Effector CD4-positive, alpha-beta T cell (primary cell): ENCODE data around the gene OR2AK2. TPM values are rescaled to one million over a fixed set of nuclear protein-coding genes. Genes with fewer than 3 reads are reported as not detected.

Source experiments
- DNase-seq: peaks from one replicate; pipeline ENCODE4 v3.0.0-alpha.2; 2020
- total RNA-seq: gene quantifications from one replicate; lab custom pipeline; 2026; lab: John Stamatoyannopoulos, UW

The OR2AK2 gene
- not detected for total RNA-seq

GRCh38 chr1:247964933-247965332 lies at the start of gene OR2AK2:
Gene OR2AK2, plus strand, starts transcription at chr1:247965233. Its CDS starts 144 bp downstream, at chr1:247965377.
- DNase-seq: no peak

- DNase-seq: no peak
Measured at GRCh38 chr1:247919952-247920351, 45.1 kb upstream of the OR2AK2 start, which contains the start of gene OR2T8. Gene OR2T8, plus strand, starts transcription at chr1:247920252. Its CDS starts 766 bp downstream, at chr1:247921018.

GRCh38 chr1:247923941-247924340 lies 41.1 kb upstream of the OR2AK2 start:
- DNase-seq: no peak

DNA sequence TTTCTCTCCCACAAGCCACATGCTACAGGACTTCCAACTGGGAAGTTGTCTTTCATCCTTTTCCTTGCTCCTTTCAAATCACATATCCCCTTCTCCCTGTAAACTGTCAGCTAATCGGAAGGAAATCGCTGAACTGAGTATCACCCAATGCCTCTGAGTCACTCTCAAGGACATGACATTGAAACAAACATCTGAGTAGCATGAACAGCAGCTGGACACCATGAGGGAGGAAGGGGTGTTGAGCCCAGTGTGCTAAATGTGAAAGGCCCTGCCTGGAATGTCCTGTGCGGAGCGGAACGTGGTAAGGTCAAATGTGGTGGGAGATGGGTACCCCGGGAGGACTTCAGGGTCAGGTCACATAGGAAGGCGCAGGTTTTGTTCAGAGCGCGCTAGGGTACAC lies 40.2 kb upstream of the OR2AK2 start, which contains the start of gene OR2AJ1:
Gene OR2AJ1 (plus strand): TSS at position 22 of the 400 bp plus-strand sequence. CDS start 8,880 bp downstream, outside the sequence.
- DNase-seq: no peak

DNA sequence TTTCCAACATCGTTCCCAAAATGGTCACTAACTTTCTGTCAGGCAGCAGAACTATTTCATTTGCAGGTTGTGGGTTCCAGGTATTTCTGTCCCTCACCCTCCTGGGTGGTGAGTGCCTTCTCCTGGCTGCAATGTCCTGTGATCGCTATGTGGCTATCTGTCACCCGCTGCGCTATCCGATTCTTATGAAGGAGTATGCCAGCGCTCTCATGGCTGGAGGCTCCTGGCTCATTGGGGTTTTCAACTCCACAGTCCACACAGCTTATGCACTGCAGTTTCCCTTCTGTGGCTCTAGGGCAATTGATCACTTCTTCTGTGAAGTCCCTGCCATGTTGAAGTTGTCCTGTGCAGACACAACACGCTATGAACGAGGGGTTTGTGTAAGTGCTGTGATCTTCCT lies 31.0 kb upstream of the OR2AK2 start:
- no peak for DNase-seq

DNA sequence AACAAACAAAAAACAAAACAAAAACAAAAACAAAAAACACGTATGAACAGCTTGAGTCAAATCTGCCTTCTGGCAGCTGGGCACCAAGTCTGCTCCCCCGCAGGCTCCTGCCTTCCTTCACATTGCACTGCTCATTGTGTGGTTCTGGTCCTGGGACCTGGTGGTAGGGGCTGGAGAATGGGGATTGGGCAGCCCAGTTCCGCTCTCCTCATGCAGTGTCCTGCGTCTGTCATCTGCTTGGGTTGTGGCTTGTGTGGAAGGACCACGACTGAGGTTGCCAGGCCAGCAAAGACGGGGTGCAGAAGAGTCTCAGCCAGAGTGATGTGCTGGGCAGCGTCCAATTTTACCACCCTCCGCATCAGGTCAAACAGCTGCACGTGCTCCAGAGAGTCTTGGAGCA lies 29.3 kb upstream of the OR2AK2 start:
- no peak for DNase-seq

- DNase-seq: no peak
Measured at GRCh38 chr1:247936415-247936814, 28.6 kb upstream of the OR2AK2 start.

- peak; percentile 46 for DNase-seq
Measured at GRCh38 chr1:247936965-247937734, 27.9 kb upstream of the OR2AK2 start.

DNA sequence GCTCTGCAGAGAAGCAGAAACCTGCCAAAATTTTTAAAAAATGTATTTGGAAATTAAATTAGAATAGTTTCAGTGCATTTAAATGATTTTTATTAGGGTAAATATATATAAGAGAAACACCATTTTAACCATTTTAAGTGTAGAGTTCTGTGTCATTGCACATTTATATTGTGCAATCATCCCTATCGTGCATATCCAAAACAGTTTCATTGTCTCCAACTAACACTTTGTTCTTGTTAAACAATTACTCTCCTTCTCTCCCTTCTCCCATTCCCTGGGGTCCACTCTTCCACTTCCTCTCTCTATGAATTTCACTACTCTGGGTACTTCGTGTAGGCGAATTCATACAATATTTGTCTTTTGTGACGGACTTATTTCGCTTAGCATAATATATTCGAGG lies 22.4 kb upstream of the OR2AK2 start:
- DNase-seq: no peak

DNA sequence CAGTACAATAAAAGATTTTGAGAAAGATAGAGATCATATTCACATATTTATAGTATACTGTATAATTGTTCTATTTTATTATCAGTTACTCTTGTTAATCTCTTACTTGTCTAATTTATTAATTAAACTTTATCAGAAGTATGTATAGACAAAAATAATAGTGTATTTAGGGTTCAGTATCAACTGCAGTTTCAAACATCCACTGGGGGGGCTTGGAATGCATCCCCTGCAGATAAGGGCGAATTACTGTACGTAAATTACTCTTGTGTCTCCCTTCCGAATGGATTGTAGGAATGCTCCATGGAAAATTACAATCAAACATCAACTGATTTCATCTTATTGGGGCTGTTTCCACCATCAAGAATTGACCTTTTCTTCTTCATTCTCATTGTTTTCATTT lies 16.5 kb upstream of the OR2AK2 start, which contains the start of gene OR2L8:
Gene OR2L8 (plus strand): TSS at position 301 of the 400 bp plus-strand sequence. CDS start 0 bp downstream, at position 301.
- no peak for DNase-seq

DNA sequence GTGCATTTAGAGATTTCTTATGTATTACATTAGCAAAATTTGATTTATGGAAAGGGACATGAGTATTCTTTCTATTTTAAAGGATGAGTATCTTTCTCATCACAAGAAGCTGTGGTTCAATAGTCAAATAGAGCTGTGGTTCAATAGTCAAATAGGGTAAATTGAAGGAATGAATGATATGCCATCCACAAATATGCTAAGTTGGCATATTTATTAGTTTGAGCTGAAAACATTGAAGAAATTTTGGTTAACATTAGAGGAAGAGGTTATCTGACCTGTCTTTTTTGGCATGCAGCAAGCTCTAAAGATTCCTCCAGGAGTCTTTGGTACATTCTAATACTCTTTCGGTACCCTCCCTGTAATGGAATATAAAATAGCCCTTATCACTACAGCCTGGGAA lies 11.6 kb upstream of the OR2AK2 start:
- DNase-seq: no peak

- DNase-seq: no peak
Measured at GRCh38 chr1:247961791-247962190, 3.2 kb upstream of the OR2AK2 start.

DNA sequence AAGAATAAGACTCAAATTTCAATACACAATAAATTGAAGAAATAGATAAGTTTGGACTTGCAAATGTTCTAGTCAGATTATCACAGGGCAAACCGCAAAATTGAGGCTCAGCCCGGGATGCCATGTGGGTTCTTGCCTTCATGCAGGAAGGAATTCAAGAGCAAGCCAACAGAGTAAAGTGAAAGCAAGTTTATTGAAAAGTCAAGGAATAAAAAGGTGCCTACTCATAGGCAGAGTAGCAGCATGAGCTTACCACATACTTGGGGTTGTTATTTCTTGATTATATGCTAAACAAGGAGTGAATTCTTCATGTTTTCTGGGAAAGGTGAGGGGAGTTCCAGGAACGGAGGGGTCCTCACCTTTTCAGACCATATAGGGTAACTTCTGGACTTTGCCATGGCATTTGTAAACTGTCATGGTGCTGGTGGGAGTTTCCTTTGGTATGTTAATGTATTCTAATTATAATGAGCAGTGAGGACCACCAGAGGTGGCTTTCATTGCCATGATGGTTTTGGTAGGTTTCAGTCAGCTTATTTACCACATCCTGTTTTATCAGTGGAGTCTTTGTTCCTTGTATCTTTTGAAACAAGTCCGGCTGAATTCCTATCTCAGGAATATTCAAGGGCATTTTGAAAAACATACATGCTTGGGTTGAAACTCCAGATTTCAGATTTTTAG lies 2.0 kb upstream of the OR2AK2 start:
- no peak for DNase-seq

GRCh38 chr1:247966532-247967204 lies 1.6 kb downstream of the OR2AK2 start:
- DNase-seq: no peak

DNA sequence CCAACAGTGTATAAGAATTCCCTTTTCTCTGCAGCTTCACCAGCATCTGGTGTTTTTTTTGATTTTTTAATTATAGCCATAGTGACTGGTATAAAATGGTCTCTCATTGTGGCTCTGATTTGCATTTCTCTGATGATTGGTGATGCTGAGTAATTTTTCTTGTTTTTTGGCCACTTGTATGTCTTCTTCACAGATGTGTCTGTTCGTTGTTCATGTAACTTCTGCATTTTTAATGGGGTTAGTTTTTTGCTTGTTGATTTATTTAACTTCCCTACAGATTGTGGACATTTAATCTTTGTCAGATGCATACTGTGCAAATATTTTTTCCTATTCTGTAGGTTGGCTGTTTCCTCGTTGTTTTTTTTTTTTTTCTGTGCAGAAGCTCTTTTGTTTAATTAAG lies 28.0 kb downstream of the OR2AK2 start:
- no peak for DNase-seq

DNA sequence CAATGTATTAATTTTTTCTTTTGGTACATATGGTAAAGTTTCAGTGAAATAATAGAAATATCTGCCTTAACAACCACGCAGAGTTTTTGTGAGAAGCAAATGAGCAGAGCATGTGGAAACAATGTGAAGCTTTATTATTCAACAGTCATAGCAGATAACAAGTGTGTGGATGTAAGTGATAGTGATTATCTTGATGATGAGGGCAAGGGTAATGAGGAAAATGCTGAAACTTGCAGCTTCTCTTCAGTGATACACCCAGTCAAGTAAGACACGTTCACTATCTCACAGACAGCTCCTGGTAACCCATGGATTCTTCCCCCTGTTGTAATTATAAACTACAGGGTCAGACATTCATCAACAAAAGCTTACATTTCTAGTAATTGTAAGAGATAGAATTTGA lies 33.8 kb downstream of the OR2AK2 start:
- DNase-seq: no peak

- no peak for DNase-seq
Measured at GRCh38 chr1:248000169-248000568, 35.1 kb downstream of the OR2AK2 start.

DNA sequence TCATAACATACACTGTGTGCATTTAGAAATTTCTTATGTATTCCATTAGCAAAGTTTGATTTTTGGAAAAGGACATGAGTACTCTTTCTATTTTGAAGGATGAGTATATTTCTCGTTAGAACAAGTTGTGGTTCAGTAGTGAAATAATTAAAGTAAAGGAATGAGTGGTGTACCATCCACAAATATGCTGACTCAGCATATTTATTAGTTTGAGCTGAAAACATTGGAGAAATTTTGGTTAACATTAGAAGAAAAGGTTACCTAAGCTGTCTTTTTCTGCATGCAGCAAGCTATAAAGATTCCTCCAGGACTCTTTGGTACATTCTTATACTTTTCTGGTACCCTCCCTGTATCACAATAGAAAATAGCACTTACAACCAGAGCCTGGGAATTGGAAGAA lies 42.7 kb downstream of the OR2AK2 start:
- DNase-seq: no peak

DNA sequence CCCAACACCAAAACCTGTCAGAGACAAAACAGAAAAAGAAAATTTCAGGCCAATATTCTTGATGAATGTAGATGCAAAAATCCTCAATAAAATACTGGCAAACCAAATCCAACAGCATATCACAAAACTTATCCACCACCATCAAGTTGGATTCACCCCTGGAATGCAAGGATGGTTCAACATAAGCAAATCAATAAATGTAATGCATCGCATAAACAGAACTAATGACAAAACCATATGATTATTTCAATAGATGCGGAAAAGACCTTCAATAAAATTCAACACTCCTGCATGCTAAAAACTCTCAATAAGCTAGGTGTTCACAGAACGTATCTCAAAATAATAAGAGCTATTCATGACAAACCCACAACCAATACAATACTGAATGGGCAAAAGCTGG lies 44.6 kb downstream of the OR2AK2 start:
- no peak for DNase-seq

DNA sequence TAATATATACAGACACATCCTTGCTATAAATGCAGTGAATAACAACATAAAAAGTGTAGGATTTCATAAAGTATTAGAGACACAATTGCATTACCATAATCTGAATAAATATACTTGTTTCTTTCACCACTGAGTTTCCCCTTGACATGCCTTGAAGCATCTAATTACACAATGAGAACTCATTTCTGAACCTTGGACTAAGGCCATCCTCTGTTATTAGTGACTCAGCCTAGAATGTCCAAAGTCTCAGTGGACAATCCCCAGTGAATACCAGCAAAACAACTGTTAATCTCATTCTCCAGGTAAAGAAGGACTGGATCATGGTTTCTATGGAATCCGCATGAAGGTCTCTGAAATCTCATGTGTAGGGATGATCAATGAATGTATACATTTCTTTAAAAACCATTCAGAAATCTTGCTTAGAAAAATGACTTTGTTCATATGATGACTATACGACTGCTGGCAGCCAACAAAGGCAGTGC lies 48.2 kb downstream of the OR2AK2 start, which contains the start of gene OR2L5:
Gene OR2L5 (plus strand): TSS at position 432 of the 482 bp plus-strand sequence. CDS start 8,288 bp downstream, outside the sequence.
- no peak for DNase-seq

- no peak for DNase-seq
Measured at GRCh38 chr1:248015803-248016202, 50.8 kb downstream of the OR2AK2 start.
